Measurements from ENCODE around the gene TMEM219.
"Not testable (repeated sequence)": the region's sequence is repeated elsewhere in the genome, so short reads cannot be mapped to it uniquely, and the experiment has no call there.

TMEM219 gene, protein sequence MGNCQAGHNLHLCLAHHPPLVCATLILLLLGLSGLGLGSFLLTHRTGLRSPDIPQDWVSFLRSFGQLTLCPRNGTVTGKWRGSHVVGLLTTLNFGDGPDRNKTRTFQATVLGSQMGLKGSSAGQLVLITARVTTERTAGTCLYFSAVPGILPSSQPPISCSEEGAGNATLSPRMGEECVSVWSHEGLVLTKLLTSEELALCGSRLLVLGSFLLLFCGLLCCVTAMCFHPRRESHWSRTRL

DNA sequence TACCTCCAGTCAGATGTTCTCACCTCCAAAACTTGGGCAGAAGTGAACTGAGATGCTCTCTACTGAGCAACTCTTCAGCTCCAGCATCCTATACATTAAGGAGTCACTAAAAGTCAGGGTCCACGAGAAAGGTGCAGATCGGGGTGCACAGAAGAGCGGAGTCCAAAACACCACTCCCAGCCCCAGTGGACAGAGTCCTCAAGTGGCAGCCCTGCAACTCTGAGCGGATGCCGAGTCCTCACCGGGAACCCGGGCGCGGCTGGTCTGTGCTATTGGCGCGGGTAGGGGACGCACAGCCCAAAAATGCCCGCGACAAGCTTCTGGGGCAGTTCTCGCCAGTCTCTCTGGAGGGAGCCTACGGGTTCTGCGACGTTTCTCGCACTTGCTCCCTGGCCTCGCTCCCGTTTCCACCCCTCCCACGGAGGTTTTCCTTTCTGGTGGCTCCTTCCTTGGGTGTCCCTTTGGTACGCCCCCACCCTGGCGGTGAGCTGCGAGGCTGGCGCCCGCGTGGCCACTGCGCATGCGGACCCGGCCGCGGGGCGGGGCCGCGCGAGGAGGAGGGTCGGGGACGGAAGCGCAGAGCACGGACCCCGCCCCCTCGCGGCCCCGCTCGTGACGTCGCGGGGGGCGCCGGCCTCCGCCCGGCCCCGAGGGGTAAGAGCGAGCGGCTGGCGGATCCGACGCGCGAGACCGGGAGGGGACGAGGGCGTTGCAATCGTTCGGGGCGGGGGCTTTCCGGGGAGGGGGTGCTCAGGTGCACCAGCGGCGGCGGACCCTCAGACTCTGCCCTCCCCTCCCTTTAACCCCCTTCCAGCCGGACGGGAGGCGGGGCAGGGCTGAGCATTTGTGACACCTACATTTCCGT, at the start of gene TMEM219:
Gene TMEM219 (plus strand): TSS at position 601 of the 865 bp plus-strand sequence. CDS start 1,065 bp downstream, outside the sequence.
- peak; percentile 76 to 83 for DNase-seq

- no peak for DNase-seq
Observed at GRCh38 chr16:29912087-29912486, 49.8 kb upstream of the TMEM219 start.

- no peak for DNase-seq
Observed at GRCh38 chr16:29913514-29913913, 48.4 kb upstream of the TMEM219 start.

GRCh38 chr16:29915590-29916247, 46.2 kb upstream of the TMEM219 start:
- no peak for DNase-seq

GRCh38 chr16:29916979-29917378, 44.9 kb upstream of the TMEM219 start:
- no peak for DNase-seq

GRCh38 chr16:29920288-29921033, 41.4 kb upstream of the TMEM219 start:
- DNase-seq, result peak in 1 of 2 experiments; percentile 4

- DNase-seq, result no peak
Observed at GRCh38 chr16:29921034-29921385, 40.9 kb upstream of the TMEM219 start.

GRCh38 chr16:29922326-29922725, 39.6 kb upstream of the TMEM219 start:
- DNase-seq, result no peak

GRCh38 chr16:29922986-29923501, 38.8 kb upstream of the TMEM219 start:
- DNase-seq, result no peak

DNA sequence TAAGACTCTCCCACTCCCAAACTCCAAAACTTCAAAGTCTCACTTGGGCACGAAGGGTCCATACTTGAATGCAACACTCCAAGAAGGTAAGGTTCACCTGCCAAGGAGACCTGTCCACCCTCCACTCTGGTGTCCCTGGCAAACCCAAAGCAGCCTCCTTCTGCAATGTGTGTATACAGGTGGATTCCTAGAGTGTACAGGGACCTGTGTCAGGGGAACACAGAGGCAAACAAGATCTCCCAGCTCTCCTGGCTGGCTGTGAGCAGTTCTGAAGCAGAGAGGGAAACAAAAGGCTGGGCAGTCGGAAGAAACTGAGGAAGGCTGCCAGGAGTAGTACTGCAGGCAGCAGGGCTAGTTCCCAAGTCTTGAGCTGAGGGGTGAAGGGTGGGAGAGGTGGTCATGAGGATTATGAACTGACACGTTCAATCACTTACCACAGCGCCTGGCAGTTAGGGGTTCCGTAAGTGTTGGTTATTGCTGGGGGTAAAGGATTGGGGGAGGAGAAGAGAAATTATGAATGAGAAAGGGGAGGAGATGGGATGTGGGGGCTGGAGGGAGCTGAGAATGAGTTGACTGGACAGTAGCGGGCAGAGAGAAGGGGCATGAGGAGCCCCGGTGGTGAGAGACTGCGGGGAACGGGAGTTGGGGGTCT, 36.6 kb upstream of the TMEM219 start:
- no peak for DNase-seq

DNA sequence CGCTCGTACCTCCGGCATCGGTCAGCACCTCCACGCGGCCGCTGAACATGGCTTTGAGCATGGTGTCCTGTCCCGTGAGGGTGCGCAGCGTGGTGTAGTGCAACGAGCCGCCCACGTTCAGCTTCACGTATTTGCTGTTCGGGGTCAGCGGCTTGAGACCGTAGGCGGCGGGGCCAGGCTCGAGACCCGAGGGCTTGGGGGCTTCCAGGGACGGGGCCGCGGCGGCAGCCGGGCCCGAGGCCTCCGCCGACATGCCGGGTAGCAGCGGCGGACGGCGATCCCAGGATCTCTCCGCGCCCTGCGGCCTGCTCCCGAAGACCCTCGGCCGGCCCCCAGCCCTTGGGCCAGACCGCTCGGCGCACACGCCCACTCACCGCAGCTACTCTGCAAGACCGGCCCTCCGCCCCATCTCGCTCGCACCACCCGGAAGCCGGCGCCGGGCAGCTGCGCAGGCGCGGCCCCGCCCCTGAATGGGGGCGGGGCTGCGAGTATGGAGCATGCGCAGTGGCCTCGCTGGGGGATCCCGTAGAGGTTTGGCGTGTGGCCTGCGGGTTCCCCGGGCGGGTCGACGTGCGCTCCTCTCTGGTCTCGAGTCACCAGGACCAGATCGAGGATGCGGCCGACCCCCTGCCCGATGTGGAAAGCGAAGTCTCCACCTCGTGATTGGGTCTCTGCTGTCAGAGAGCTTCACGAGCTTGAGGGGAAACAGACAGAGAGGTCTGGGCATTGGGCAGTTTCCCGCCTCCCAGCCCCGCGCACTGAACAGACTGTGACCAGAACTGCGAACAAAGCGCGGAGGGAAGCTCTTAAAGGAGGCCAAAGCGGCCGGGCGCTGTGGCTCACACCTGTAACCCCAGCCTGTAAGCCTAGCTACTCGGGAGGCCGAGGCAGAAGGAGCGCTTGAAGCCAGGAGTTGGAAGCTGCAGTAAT, 35.8 kb upstream of the TMEM219 start, which contains the start of gene KCTD13:
Gene KCTD13 (minus strand): TSS at position 446 of the 930 bp plus-strand sequence. CDS start 193 bp downstream, at position 253.
- peak; percentile 67 to 68 for DNase-seq

GRCh38 chr16:29926711-29927052, 35.2 kb upstream of the TMEM219 start:
- DNase-seq, result no peak

DNA sequence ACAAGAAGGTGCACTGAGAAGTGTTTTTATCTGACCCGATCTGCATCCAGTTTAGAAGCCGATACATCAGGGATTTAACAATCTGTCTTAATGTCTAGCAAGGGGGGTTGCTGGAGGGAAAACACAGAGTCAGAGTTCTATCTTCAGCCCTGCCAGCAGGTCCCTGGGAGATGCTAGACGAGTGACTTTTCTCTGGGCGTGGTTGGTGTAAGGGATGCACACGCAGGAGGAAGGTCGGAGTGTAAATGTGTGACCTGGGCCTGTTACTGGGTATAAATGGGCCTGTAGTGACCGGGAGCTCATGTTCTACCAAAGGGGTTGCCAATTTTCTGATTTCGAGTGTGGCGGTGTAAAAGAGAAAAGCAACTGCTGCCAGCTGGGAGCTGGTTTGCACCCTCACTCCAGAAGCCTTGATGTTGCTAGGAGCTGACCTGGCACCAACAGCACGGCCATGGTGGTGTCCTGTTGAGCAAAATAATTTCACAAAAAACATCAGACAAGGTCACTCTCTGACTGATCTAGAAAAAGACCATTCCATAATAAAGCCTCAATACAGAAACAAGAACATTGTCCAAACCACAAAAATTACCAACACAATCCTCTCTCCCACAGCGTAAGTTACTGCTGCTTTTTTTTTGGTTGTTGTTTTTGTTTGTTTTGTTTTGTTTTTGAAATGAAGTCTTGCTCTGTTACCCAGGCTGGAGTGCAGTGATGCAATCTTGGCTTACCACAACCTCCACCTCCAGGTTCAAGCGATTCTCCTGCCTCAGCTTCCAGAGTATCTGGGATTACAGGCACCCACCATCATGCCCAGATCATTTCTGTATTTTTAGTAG, 34.6 kb upstream of the TMEM219 start:
- DNase-seq, result no peak

DNA sequence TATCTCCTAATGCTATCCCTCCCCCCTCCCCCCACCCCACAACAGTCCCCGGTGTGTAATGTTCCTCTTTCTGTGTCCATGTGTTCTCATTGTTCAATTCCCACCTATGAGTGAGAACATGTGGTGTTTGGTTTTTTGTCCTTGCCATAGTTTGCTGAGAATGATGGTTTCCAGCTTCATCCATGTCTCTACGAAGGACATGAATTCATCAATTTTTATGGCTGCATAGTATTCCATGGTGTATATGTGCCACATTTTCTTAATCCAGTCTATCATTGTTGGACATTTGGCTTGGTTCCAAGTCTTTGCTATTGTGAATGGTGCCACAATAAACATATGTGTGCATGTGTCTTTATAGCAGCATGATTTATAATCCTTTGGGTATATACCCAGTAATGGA, 30.1 kb upstream of the TMEM219 start:
- DNase-seq, result not testable (repeated sequence)

- no peak for DNase-seq
Observed at GRCh38 chr16:29940656-29941055, 21.2 kb upstream of the TMEM219 start.

DNA sequence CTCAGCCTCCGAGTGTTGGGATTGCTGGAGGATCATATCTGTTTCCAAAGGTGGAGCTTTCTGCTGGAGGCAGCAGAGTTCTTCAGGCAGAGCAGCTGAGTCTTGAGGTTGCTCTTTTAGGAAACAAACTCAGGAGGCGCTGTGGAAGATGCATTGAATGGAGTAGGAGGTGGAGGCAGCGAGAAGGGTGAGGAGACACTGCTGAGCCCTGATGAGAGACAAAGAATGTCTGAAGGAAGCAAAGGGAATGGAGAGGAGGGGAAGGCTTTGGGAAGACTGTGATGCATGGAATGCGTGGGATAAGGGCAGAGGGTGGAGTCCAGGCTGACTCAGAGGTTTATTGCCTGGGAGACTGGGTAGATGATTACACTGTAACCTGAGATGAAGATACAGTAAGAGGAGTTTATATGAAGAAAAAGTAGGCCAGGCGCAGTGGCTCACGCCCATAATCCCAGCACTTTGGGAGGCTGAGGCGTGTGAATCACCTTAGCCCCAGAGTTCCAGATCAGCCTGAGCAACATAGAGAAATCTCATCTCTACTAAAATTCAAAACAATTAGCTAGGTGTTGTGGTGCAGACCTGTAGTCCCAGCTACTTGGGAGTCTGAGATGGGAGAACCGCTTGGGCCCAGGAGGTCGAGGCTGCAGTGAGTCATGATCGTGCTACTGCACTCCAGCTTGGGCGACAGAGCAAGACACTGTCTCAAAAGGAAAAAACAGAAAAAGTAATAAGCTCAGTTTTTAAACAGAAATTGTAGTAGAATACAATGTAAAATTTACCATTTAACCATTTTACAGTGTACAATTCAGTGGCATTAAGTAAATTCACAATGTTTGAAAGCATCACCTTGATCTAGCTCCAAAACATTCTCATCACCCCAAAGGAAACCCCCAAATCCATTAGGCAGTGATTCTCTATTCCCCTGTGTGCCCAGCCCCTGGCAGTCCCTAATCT, 17.8 kb upstream of the TMEM219 start:
- DNase-seq, result peak in 1 of 2 experiments; percentile 2

GRCh38 chr16:29947897-29948296, 14.0 kb upstream of the TMEM219 start:
- no peak for DNase-seq

DNA sequence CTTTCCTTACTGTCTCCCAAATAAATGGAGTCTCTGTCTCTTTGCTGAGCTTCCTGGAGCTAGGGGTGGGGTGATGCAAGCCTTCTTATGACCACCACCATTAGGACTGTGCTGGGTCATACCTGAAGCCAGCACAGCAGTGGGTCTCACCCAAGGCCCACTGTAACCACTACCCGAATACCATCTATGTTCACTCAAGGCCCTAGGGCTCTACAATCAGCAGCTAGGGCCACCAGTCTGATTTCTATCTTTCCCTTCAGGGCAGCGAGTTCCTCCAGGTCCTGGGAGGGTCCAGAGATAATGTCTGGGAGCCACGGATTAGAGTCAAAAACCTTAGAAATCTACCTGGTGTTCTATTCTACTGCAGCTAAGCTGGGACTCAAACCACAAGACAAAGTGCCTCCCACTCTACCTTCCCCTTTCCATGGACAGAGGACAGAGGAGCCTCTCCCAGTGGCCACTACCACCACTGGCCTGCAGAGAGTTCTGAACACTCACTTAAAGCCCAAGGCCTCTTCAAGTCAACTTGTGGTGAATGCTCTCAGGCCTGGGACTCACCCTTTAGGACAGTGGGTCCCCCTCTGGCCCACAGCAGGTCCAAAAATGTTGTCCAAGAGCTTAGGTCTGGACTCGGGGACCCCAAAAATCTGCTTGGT, 10.9 kb upstream of the TMEM219 start:
- no peak for DNase-seq

All from NCI-H2081 (cell line).